Measurements from ENCODE around the gene UMODL1.

UMODL1 gene

GRCh38 chr21:42165901-42166300 lies 94.8 kb downstream of the UMODL1 start (continued):
- TF ChIP-seq ZNF529 (tag by site-specific recombination; IDR thresholded peaks at IDR 0.05; ENCODE audit: insufficient replicate concordance): no peak
- no peak for TF ChIP-seq ZBTB48 (tag by site-specific recombination; IDR thresholded peaks at IDR 0.05)
- no peak for TF ChIP-seq ZNF266 (tag by site-specific recombination; IDR thresholded peaks at IDR 0.05; ENCODE audit: low read depth)
- no peak for TF ChIP-seq REPIN1 (tag by site-specific recombination; IDR thresholded peaks at IDR 0.05; ENCODE audit: low read depth)
- TF ChIP-seq ZBTB8A (tag by site-specific recombination; IDR thresholded peaks at IDR 0.05): no peak
- TF ChIP-seq ZSCAN16 (tag by site-specific recombination; IDR thresholded peaks at IDR 0.05): no peak

GRCh38 chr21:42169758-42170157 lies 98.6 kb downstream of the UMODL1 start:
- H3K4me1 ChIP-seq (ENCODE audit: control insufficient read depth, insufficient read depth, low read length): peaks cover 7% of the 10 kb centered on the region
- POLR2A ChIA-PET: no interaction called here
- no peaks in the 10 kb centered on the region for H3K9me3 ChIP-seq (ENCODE audit: control insufficient read depth, insufficient read depth, low read depth, low read length)
- no peak overlapping the region for H3K4me3 ChIP-seq (ENCODE audit: low read depth, low read length)
- H3K36me3 ChIP-seq (ENCODE audit: control insufficient read depth in 2 of 2, insufficient read depth in 1 of 2, low read length in 2 of 2): no peaks in the 10 kb centered on the region
- no peak overlapping the region for H3K27ac ChIP-seq (ENCODE audit: extremely low read depth, low read depth, low read length)
- CTCF ChIA-PET: interaction anchor here (1.7 kb wide), 1 partner anchor 89 kb away, joined by 9 read pairs; no protein-coding TSS in a partner anchor
- TF ChIP-seq ZNF335 (tag by site-specific recombination; conservative IDR thresholded peaks at IDR 0.05) (no peak), ZXDB (tag by site-specific recombination; IDR thresholded peaks at IDR 0.05) (no peak), ZNF169 (tag by site-specific recombination; IDR thresholded peaks at IDR 0.05) (no peak), ZNF274 (IDR thresholded peaks at IDR 0.05; ENCODE audit: low read length) (no peak), ZNF274 (tag by site-specific recombination; IDR thresholded peaks at IDR 0.05; ENCODE audit: borderline replicate concordance) (no peak), CTCF (tag by site-specific recombination; IDR thresholded peaks at IDR 0.05) (no peak), ZFP69B (tag by site-specific recombination; IDR thresholded peaks at IDR 0.05) (no peak), ZNF530 (tag by site-specific recombination; IDR thresholded peaks at IDR 0.05; ENCODE audit: low read depth) (no peak), GLI4 (tag by site-specific recombination; IDR thresholded peaks at IDR 0.05) (no peak), ZNF654 (tag by site-specific recombination; IDR thresholded peaks at IDR 0.05; ENCODE audit: low read depth) (no peak), WT1 (tag by site-specific recombination; IDR thresholded peaks at IDR 0.05) (no peak), ZNF140 (tag by site-specific recombination; IDR thresholded peaks at IDR 0.05) (no peak)

GRCh38 chr21:42171091-42172053 lies 100.3 kb downstream of the UMODL1 start:
- ChIA-PET CTCF (interaction anchor here (1.0 to 1.6 kb wide), 5 partner anchors 13 to 88 kb away, joined by 3 to 12 read pairs (median 4); no protein-coding TSS in a partner anchor), POLR2A (no interaction called here)
- Histone ChIP-seq H3K4me3 (ENCODE audit: low read depth, low read length) (no peak overlapping the region), H3K36me3 (ENCODE audit: control insufficient read depth in 2 of 2, insufficient read depth in 1 of 2, low read length in 2 of 2) (no peaks in the 10 kb centered on the region), H3K27ac (ENCODE audit: extremely low read depth, low read depth, low read length) (no peak overlapping the region), H3K4me1 (ENCODE audit: control insufficient read depth, insufficient read depth, low read length) (peaks cover 7% of the 10 kb centered on the region), H3K9me3 (ENCODE audit: control insufficient read depth, insufficient read depth, low read depth, low read length) (no peaks in the 10 kb centered on the region)
- TF ChIP-seq ZNF221 (tag by site-specific recombination; IDR thresholded peaks at IDR 0.05; ENCODE audit: borderline replicate concordance) (no peak), ZNF692 (tag by site-specific recombination; IDR thresholded peaks at IDR 0.05) (0 out of 2 replicates have a peak, but pooled peaks have one; percentile 22), ZNF544 (tag by site-specific recombination; IDR thresholded peaks at IDR 0.05) (peak; percentile 53; the same call in 1 of the 2 replicates), ZNF792 (tag by site-specific recombination; IDR thresholded peaks at IDR 0.05) (no peak), KLF1 (tag by site-specific recombination; IDR thresholded peaks at IDR 0.05) (peak; percentile 72), ZBTB44 (tag by site-specific recombination; IDR thresholded peaks at IDR 0.05) (peak; percentile 11; the same call in 1 of the 2 replicates), ZNF184 (tag by site-specific recombination; IDR thresholded peaks at IDR 0.05) (0 out of 2 replicates have a peak, but pooled peaks have one; percentile 20)

All from HEK293 (cell line).